ACHN (cell line): ENCODE measurements around the gene PKNOX2.

Source experiments
- DNase-seq: peaks from one replicate; pipeline ENCODE4 v3.0.0-alpha.2; 2015
- in situ Hi-C: cut with HindIII; loops from 2 replicates; pipeline ENCODE4 v1.10.0; 2017; ENCODE audit warnings: low sequenced_read_pairs, low pct_ligation_motif_present, low pct_unique_long_range_greater_than_20kb

The PKNOX2 gene

GRCh38 chr11:125374398-125374797, 209.8 kb downstream of the PKNOX2 start:
- in situ Hi-C loops, result no loop called here

GRCh38 chr11:125375146-125375545, 210.6 kb downstream of the PKNOX2 start:
- DNase-seq, result no peak
- in situ Hi-C loops, result no loop called here

More at GRCh38 chr11:125374398-125374797, 209.8 kb downstream of the PKNOX2 start:
- DNase-seq, result no peak

- DNase-seq, result no peak
- in situ Hi-C loops, result no loop called here
These were observed 211.6 kb downstream of the PKNOX2 start for GRCh38 chr11:125376117-125376516.

- DNase-seq, result no peak
- in situ Hi-C loops, result no loop called here
These were observed 212.3 kb downstream of the PKNOX2 start for GRCh38 chr11:125376856-125377255.

GRCh38 chr11:125378083-125378482, 213.5 kb downstream of the PKNOX2 start:
- in situ Hi-C loops, result no loop called here

GRCh38 chr11:125378571-125378970, 214.0 kb downstream of the PKNOX2 start:
- in situ Hi-C loops, result no loop called here
- DNase-seq, result no peak

More at GRCh38 chr11:125378083-125378482, 213.5 kb downstream of the PKNOX2 start:
- no peak for DNase-seq

- no peak for DNase-seq
These were observed 215.0 kb downstream of the PKNOX2 start for GRCh38 chr11:125379565-125379964.

GRCh38 chr11:125379981-125380380, 215.4 kb downstream of the PKNOX2 start:
- no peak for DNase-seq
- in situ Hi-C loops, result no loop called here

More at GRCh38 chr11:125379565-125379964, 215.0 kb downstream of the PKNOX2 start:
- in situ Hi-C loops, result no loop called here

- DNase-seq, result no peak
- in situ Hi-C loops, result no loop called here
These were observed 216.3 kb downstream of the PKNOX2 start for GRCh38 chr11:125380756-125381445.

- in situ Hi-C loops, result no loop called here
These were observed 217.0 kb downstream of the PKNOX2 start for GRCh38 chr11:125381499-125382044.

GRCh38 chr11:125382314-125382791, 217.8 kb downstream of the PKNOX2 start:
- in situ Hi-C loops, result no loop called here
- DNase-seq, result no peak

More at GRCh38 chr11:125381499-125382044, 217.0 kb downstream of the PKNOX2 start:
- DNase-seq, result no peak

- no peak for DNase-seq
- in situ Hi-C loops, result no loop called here
These were observed 218.3 kb downstream of the PKNOX2 start for GRCh38 chr11:125382822-125383221.

GRCh38 chr11:125384825-125385224, 220.3 kb downstream of the PKNOX2 start:
- in situ Hi-C loops, result no loop called here
- DNase-seq, result no peak

- in situ Hi-C loops, result no loop called here
- no peak for DNase-seq
These were observed 223.3 kb downstream of the PKNOX2 start for GRCh38 chr11:125387901-125388300.

- in situ Hi-C loops, result no loop called here
These were observed 224.1 kb downstream of the PKNOX2 start for GRCh38 chr11:125388611-125389010.

GRCh38 chr11:125389339-125390166, 225.0 kb downstream of the PKNOX2 start:
- in situ Hi-C loops, result no loop called here
- no peak for DNase-seq

More at GRCh38 chr11:125388611-125389010, 224.1 kb downstream of the PKNOX2 start:
- DNase-seq, result no peak

GRCh38 chr11:125390946-125391345, 226.4 kb downstream of the PKNOX2 start:
- no peak for DNase-seq
- in situ Hi-C loops, result no loop called here

- in situ Hi-C loops, result no loop called here
- no peak for DNase-seq
These were observed 228.8 kb downstream of the PKNOX2 start for GRCh38 chr11:125393331-125393730.

- in situ Hi-C loops, result no loop called here
- DNase-seq, result no peak
These were observed 229.7 kb downstream of the PKNOX2 start for GRCh38 chr11:125394296-125394695.
